HL-60 (cell line): ENCODE data around the gene IFI30.

ENCODE experiments used
- DNase-seq, 2 experiments: peaks; one replicate each; pipeline ENCODE4 v3.0.0-alpha.2; 2010 to 2020; ENCODE audit warnings: low read depth in 1 of 2, low spot score in 1 of 2
- H3K27ac ChIP-seq: fragments of 250-450 bp; sonication (Bioruptor Pico); replicated peaks from 2 replicates; pipeline ENCODE4 v1.5.1; 2020; ENCODE audit warnings: mild to moderate bottlenecking, moderate library complexity
- H3K27me3 ChIP-seq: fragments of 250-450 bp; sonication (Bioruptor Pico); 2 replicates; pipeline ENCODE4 v1.5.1; 2021; ENCODE audit warnings: mild to moderate bottlenecking, moderate library complexity; ENCODE audit not compliant: insufficient read depth, poor library complexity, severe bottlenecking
- H3K4me3 ChIP-seq: replicated peaks from 2 replicates; pipeline ENCODE4 v1.5.1; 2011; ENCODE audit warnings: mild to moderate bottlenecking, control low read depth, low read length; ENCODE audit not compliant: insufficient read depth
- CTCF ChIP-seq: IDR thresholded peaks from one replicate; pipeline ENCODE4 v1.5.1; 2011; ENCODE audit warnings: low read length, control low read depth, inconsistent platforms; ENCODE audit not compliant: insufficient read depth
- GABPA ChIP-seq: IDR thresholded peaks from 2 replicates; pipeline ENCODE4 v1.6.1; 2012; ENCODE audit warnings: low read depth
- POLR2AphosphoS5 ChIP-seq: IDR thresholded peaks from 2 replicates; pipeline ENCODE4 v1.6.1; 2012; ENCODE audit warnings: low read depth
- REST ChIP-seq: IDR thresholded peaks from 2 replicates; pipeline ENCODE4 v1.6.1; 2012; ENCODE audit warnings: low read depth; ENCODE audit not compliant: insufficient replicate concordance
- SPI1 ChIP-seq: IDR thresholded peaks from 2 replicates; pipeline ENCODE4 v1.6.1; 2012; ENCODE audit warnings: low read depth, mild to moderate bottlenecking, borderline replicate concordance

IFI30 gene

GRCh38 chr19:18202397-18202777 is 28.8 kb downstream of the IFI30 start:
- Histone ChIP-seq H3K27me3 (no peaks in the 10 kb centered on the region), H3K27ac (no peak overlapping the region), H3K4me3 (peak overlapping the region; percentile 96)
- no peak for TF ChIP-seq SPI1
- TF ChIP-seq POLR2AphosphoS5: no peak
- TF ChIP-seq GABPA: no peak
- no peak for TF ChIP-seq CTCF
- no peak for TF ChIP-seq REST
- DNase-seq: no peak

- peak overlapping the region; percentile 96 for H3K4me3 ChIP-seq
- peak; percentile 21 to 62 for DNase-seq
- no peaks in the 10 kb centered on the region for H3K27me3 ChIP-seq
- TF ChIP-seq REST (no peak), GABPA (no peak), CTCF (no peak), SPI1 (no peak), POLR2AphosphoS5 (no peak; the same call in 1 of the 2 replicates)
- H3K27ac ChIP-seq: peak overlapping the region; percentile 39; the same call in 1 of the 2 replicates
Observed at GRCh38 chr19:18202778-18203407, 29.3 kb downstream of the IFI30 start.

GRCh38 chr19:18203408-18203862 is 29.8 kb downstream of the IFI30 start:
- H3K4me3 ChIP-seq: peak overlapping the region; percentile 96
- H3K27ac ChIP-seq: peak overlapping the region; percentile 39; the same call in 1 of the 2 replicates
- peak; percentile 45 to 75 for DNase-seq
- no peak for TF ChIP-seq GABPA
- no peak for TF ChIP-seq SPI1
- no peak for TF ChIP-seq REST
- no peak for TF ChIP-seq POLR2AphosphoS5
- no peak for TF ChIP-seq CTCF
- H3K27me3 ChIP-seq: no peaks in the 10 kb centered on the region
